CD4-positive, alpha-beta T cell treated with Interleukin-17A for 4 hours (primary cell): ENCODE data around the gene WDR46.

Experiments used
- DNase-seq: peaks from one replicate; pipeline ENCODE4 v3.0.0-alpha.2; 2020; ENCODE audit warnings: mixed read lengths

Gene WDR46

GRCh38 chr6:33313709-33314514 is 24.9 kb upstream of the WDR46 start, which contains the start of gene TAPBP:
Gene TAPBP, minus strand, starts transcription at chr6:33314078. Its CDS starts 37 bp downstream, at chr6:33314041.
- peak; percentile 75 for DNase-seq

DNA sequence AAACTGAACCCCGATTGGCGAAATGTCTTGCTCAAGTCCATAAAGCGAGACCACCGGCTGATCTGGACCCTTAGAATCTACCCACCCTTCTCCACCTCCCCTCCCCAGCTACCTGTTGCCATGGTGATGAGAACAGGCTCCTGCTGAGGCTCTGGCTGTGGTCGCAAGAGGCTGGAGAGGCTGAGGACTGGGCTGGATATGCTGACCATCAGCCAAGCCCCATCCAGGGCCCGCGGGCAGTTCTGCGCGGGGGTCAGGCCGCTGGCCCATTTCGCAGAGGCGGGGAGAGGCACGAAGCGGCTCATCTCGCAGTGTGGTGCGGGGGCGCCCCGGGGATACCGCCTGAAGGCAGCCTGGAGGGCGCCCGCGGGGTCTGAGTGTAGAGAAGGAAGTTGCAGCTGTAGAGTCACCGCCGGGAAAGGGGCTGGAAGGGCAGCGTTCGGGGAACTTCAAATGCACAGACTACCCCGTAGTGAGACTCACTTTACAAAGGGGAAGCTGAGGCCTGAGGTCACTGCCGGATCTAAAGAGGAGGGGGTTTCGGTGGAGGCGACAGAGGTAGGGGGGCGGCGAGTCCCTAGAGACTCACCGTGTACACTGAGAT is 24.2 kb upstream of the WDR46 start:
- peak; percentile 55 for DNase-seq

- peak; percentile 90 for DNase-seq
Observed at GRCh38 chr6:33312361-33313104, 23.5 kb upstream of the WDR46 start.

- no peak for DNase-seq
Observed at GRCh38 chr6:33306356-33306755, 17.3 kb upstream of the WDR46 start.

- no peak for DNase-seq
Observed at GRCh38 chr6:33305052-33305451, 16.0 kb upstream of the WDR46 start.

GRCh38 chr6:33304216-33304615 is 15.2 kb upstream of the WDR46 start:
- no peak for DNase-seq

DNA sequence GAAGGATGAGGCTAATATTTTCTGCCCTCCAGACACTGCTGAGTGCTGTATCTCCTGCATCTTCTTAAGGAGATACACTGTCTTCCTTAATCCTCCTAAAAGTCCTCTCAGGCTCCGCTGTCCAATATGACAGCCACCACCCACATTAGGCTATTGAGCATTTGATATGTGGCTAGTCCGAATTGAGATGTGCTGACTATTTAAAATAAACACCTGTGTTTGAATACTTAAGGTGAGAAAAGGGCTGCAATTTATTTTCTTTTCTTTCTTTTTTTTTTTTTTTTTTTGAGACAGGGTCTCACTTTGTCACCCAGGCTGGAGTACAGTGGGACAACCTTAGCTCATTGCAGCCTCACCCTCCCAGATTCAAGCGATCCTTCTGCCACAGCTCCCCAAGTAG is 12.8 kb upstream of the WDR46 start:
- DNase-seq: no peak

- peak; percentile 95 for DNase-seq
Observed at GRCh38 chr6:33299237-33299944, 10.4 kb upstream of the WDR46 start.

GRCh38 chr6:33298773-33299236 is 9.8 kb upstream of the WDR46 start, which contains the start of gene RGL2:
Gene RGL2, minus strand, starts transcription at chr6:33298942. Its CDS starts 332 bp downstream, at chr6:33298610.
- peak; percentile 78 for DNase-seq

GRCh38 chr6:33297956-33298772 is 9.1 kb upstream of the WDR46 start:
- DNase-seq: peak; percentile 66

DNA sequence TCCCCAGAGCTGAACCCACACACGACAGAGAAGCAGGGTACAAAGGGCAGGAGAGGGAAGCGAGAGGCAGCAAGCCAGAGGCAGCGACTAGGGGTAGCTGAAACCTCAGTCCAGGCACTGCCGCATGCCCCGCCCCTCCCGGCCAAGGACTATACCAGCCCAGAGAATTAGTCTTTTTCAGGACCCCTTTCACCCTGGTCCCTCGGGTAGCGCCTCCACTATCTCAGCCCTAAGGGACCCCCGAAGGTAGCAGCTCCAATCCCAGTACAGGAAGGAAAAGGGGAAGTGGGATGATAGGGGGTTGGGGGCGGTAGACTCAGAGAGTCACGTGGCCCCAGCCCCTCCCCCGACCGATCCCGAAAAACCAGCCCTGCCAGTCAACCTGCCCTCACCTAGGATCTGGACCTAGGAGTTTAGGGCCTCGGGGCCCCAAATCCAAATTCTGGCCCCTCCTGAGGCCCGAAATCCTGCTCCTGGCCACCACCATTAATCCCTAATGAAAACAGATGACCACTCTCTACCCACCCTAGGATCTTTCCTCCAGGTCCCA is 8.4 kb upstream of the WDR46 start:
- DNase-seq: no peak

DNA sequence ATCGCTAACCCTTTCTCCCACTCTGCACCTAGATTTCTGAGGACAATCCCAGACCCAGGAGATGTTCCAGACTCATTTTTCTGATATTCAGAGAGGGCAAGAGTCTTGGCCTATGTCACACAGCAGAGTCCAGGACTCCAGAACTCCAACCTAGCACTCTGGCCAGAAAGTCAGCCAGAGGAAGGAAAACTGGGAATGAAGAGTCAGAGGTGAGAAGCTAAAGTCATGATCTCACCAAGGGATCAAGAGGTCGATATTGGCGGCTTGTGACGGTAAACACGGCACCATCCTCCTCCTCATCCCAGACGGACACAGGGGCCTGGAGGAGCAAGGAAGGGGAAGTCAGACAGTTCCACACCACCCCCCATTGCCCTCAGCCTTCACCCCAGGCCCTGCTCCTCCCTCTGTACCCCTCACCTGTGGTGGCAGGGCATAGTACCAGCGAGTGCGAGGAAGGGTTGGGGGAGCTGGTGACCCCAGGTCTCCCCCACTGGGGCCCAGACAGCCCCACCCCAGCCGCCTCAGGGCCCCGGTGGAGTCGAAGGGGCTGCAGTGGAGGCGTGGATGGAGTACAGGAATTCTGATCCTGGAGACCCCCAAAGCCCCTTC is 7.9 kb upstream of the WDR46 start:
- DNase-seq: no peak

GRCh38 chr6:33295621-33296369 is 6.8 kb upstream of the WDR46 start:
- DNase-seq: no peak

DNA sequence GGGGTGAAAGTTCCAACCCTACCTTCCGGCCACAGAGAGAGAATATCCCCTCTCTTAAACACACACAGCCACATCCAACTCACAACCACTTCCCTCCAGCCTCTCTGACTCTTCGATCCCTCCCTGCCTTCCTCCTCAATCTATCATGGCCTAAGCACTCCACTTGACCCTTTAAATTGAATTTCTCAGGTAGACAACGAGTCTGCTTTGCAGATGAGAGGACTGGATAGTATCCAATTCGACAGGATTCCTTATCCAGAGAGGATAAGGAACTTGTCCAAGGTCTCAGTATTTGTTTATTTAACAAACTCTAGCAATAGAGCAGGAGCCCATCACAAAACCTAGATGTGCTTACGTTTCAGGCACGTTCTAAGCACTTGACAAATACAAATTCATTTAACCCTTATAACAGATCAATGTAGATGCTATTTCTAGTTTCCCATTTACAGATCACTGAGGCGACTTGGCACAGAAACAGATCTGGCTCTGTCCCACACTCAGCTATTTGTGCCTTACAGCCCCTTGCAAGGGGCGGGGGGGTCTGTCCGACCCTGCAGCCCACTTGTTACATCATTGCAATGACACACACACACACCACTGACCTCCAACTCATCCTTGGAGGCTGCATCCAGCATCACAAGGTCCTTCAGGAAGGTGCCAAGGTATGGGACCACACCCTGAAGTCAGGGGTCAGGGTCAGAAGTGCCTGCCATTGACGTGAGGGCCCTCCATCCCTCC is 5.2 kb upstream of the WDR46 start:
- no peak for DNase-seq

DNA sequence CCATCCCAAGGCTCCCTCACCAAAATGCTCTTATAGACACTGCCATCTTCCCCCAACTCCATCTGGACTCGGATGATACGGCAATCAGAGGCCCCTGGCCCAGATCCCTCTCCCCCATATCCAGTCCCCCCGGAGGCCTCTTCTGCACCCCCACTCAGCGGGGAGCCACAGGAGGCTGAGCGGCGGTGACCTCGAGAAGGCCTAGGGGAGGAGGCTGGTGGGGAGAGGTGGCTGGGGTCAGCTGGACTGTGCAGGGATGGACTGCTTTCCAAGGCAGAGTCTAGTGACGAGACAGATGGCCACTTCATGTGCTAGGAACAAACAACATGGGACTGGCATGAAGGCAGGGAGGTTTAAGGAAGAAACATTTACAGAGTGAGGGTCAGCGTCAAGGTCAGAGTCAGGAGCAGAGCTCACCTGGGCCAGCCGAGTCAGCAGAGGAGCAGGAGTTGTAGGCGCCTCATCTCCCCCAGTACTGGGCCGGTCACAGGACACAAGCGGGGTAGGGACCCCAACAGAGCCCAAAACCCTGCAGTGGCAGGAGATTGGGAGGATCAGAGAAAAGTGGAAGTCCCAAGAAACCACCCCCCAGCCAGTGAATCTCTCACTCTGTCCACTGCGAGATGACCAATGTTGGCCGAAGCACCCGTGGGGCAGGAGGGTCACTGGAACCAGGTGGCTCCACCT is 4.1 kb upstream of the WDR46 start:
- DNase-seq: no peak

- DNase-seq: no peak
Observed at GRCh38 chr6:33290459-33290858, 1.4 kb upstream of the WDR46 start.

DNA sequence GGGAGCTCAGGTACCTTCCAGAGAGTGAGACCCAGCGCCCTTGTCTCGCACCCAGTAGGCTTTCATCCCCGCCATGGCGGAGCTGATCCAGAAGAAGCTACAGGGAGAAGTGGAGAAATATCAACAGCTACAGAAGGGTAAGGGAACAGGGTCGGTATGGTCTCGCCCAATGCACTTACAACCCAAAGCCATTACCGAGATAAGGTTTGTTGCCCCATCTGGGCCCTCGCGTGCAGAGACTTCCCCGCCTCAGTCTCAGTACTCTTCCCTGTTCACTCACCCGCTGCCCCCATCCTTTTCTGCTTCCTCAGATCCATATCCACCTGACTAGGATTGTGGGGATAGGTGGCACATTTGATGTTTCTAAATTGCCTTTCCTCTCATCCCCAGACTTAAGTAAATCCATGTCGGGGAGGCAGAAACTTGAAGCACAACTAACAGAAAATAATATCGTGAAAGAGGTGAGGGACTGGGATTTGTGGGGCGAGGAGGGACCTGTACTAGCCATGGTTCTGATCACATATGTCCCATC is 811 bp upstream of the WDR46 start:
- DNase-seq: no peak

- no peak for DNase-seq
Observed at GRCh38 chr6:33288141-33288920, 708 bp downstream of the WDR46 start.
